Measurements from ENCODE around the gene CPVL. TPM values are rescaled to one million over a fixed set of nuclear protein-coding genes. Genes with fewer than 3 reads are reported as not detected.
"Not testable (repeated sequence)": the region's sequence is repeated elsewhere in the genome, so short reads cannot be mapped to it uniquely, and the experiment has no call there.

Gene CPVL
- total and polyA plus RNA-seq, 8 donors, result 6.8 to 40.8 (median 11.2) TPM

DNA sequence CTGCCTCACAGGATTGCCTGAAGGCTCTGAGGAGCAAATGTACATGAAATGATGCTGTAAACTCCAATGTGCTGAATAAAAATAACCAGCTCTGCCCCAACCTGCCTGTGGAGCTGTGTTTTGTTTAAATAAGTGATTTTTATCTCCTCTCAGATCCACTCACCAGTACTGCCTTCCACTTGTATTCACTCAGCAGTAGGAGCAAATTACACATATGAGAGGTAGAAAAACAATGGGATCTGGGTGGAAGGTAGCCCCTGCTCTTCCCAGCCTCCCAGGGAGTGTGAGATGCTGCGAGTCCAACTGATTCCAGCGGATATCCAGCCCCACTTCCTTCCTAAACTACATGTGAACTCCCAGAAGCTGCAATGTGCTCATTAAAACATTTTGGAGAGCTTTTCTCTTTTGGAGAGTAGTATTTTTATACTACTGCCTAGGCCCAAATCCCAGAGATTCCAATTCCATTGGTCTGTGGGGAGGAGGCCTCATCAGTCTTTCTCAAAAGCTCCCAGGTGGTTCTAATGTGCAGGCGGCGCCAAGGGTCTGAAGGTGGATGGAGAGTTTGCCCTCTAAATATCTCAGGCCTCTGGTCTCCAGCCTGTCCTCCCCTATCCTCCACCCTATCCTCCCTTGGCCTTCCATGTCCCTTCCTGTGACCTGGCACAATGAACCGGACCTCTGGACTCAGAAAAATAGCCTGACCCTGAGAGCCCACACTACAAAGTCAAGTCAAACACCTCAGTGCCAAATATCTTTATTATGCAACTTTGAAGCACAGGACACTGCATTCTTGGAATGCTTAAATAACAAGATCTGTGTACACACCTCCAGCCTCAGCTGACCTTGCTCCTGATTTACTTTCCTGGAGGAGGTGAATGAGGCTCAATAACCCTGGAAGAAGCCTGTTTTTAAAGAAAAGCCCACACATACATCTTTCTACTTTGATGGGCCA lies 46.2 kb downstream of the CPVL start:
- Histone ChIP-seq H3K27me3 (no peaks in the 10 kb centered on the region), H3K4me3 (no peak overlapping the region), H3K9me3 (no peaks in the 10 kb centered on the region), H3K4me1 (peaks cover 14 to 19% of the 10 kb centered on the region in 2 donors), H3K27ac (no peak overlapping the region), H3K36me3 (no peaks in the 10 kb centered on the region)
- no peak for DNase-seq
- TF ChIP-seq, protein P1, sequence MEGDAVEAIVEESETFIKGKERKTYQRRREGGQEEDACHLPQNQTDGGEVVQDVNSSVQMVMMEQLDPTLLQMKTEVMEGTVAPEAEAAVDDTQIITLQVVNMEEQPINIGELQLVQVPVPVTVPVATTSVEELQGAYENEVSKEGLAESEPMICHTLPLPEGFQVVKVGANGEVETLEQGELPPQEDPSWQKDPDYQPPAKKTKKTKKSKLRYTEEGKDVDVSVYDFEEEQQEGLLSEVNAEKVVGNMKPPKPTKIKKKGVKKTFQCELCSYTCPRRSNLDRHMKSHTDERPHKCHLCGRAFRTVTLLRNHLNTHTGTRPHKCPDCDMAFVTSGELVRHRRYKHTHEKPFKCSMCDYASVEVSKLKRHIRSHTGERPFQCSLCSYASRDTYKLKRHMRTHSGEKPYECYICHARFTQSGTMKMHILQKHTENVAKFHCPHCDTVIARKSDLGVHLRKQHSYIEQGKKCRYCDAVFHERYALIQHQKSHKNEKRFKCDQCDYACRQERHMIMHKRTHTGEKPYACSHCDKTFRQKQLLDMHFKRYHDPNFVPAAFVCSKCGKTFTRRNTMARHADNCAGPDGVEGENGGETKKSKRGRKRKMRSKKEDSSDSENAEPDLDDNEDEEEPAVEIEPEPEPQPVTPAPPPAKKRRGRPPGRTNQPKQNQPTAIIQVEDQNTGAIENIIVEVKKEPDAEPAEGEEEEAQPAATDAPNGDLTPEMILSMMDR (IDR thresholded peaks at IDR 0.05), result no peak
- intact Hi-C loops (cut with DNase I), result loop anchor here (5.0 to 10.0 kb wide), 3 partner anchors 145 to 175 kb away; partner anchors contain the start of gene TRIL (in 1 of the 2)
- peak; percentile 71 for ATAC-seq

DNA sequence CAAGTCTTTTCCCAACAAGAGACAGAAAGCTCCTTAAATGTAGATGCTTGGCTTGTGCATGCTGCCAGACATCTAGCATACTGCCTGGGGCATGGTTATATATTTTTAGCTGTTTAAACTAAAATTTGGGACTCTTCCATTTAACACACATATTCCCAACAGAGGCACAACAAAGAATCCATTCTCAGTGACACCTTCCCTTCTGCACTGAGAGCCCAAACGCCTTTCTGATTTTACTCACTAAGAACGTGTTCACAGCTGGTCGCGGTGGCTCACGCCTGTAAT lies 49.9 kb downstream of the CPVL start:
- DNase-seq, result no peak
- intact Hi-C loops (cut with DNase I), result no loop called here
- no peak for ATAC-seq
- H3K27ac ChIP-seq, result no peak overlapping the region
- TF ChIP-seq, protein P1 (IDR thresholded peaks at IDR 0.05), result no peak
- no peak overlapping the region for H3K4me3 ChIP-seq
- H3K36me3 ChIP-seq, result no peaks in the 10 kb centered on the region
- peaks cover 8 to 22% of the 10 kb centered on the region in 2 donors for H3K4me1 ChIP-seq
- H3K27me3 ChIP-seq, result no peaks in the 10 kb centered on the region
- no peaks in the 10 kb centered on the region for H3K9me3 ChIP-seq

DNA sequence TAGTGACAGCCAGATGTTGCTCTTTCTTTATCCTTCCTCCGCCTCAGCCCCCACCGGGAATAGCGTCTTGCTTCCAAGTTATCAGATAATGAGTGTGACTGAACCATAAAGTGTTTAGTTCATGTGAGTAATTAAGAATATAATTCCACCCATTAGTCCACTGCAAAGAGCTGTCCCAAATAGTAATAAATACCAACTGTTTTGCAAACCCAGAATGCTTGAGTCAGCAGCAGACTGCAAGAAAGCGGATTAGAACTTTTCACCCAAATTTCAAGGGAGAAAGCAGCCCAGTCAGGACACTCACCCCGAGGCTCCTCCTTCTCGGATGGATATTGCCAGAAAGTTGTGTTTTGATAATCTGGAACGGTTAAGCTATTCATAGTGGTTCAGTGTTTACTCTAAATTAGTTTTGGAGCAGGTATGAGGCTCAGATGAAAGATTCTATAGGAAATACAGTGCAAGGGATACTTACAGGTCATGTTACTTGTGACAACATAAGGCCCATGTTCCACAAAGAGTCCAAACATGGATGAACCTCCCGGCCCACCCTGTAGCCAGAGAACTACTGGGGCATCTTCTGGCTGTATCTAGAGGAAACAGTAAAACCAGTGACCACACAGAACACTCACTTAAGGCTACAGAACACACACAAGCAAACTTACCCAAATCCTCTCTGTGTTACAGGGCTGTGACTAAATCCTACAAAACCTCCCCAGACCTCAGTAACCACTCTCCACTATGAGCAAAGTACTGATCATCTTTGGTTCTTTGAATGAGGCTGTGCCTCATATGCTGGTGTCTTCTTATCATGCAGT lies 50.5 kb downstream of the CPVL start:
- H3K27me3 ChIP-seq, result no peaks in the 10 kb centered on the region
- TF ChIP-seq, protein P1 (IDR thresholded peaks at IDR 0.05), result no peak
- no peaks in the 10 kb centered on the region for H3K36me3 ChIP-seq
- H3K27ac ChIP-seq, result no peak overlapping the region
- H3K4me1 ChIP-seq, result peaks cover 8 to 28% of the 10 kb centered on the region in 2 donors
- intact Hi-C loops (cut with DNase I), result no loop called here
- no peak overlapping the region for H3K4me3 ChIP-seq
- no peaks in the 10 kb centered on the region for H3K9me3 ChIP-seq
- DNase-seq, result peak in 1 of 4 donors; percentile 56
- ATAC-seq, result peak; percentile 18

DNA sequence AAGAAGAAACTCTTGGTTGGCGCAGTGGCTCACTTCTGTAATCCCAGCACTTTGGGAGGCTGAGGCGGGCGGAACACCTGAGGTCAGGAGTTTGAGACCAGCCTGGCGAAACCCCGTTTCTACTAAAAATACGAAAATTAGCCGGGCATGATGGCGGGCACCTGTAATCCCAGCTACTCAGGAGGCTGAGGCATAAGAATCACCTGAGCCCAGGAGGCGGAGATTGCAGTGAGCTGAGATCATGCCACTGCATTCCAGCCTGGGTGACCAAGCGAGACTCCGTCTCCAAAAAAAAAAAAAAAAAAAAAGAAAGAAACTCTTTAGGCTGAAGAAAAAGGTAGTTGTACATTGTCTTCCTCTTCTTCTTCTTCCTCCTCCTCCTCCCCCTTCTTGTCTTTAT lies 53.2 kb downstream of the CPVL start:
- intact Hi-C loops (cut with DNase I); H3K4me3 ChIP-seq; H3K27me3 ChIP-seq; DNase-seq; ATAC-seq; H3K36me3 ChIP-seq; H3K9me3 ChIP-seq; H3K27ac ChIP-seq: not testable (repeated sequence)
- peaks cover 6 to 27% of the 10 kb centered on the region in 2 donors for H3K4me1 ChIP-seq

DNA sequence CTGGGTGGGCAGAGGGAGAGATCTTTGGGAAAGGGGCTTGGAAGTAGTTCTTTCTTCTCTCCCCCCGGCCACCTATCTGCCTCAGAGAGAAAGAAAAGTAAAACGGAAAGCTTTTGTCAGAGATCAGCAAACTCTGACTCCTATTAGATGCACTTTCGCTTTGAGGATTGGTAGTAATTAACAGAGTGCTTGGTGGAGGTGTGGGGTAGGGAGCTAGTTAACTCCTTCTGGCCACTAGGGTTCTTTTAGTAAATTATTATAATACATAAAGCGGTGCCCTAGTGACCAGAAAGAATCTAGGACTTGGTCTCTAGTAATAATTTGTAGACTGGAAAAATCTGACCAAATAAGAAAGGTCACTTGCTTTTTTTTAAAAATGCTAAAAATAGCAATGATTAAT lies 54.6 kb downstream of the CPVL start:
- ATAC-seq (peak; percentile 51), DNase-seq (peak in 1 of 4 donors; percentile 58)
- H3K9me3 ChIP-seq, result no peaks in the 10 kb centered on the region
- TF ChIP-seq, protein P1 (IDR thresholded peaks at IDR 0.05), result no peak
- intact Hi-C loops (cut with DNase I), result no loop called here
- H3K27me3 ChIP-seq, result no peaks in the 10 kb centered on the region
- H3K36me3 ChIP-seq, result no peaks in the 10 kb centered on the region
- H3K4me1 ChIP-seq, result peaks cover 13 to 41% of the 10 kb centered on the region in 2 donors
- peak overlapping the region; percentile 51 to 70 for H3K27ac ChIP-seq
- peak overlapping the region in 1 of 2 donors; percentile 13 for H3K4me3 ChIP-seq

All from left lung (tissue), 10 donors.